HG03442 (cell line): ENCODE data around the gene AP1S2.
A peak's percentile ranks its signal among the peaks of the same experiment; 100 is the strongest.
"Not testable (repeated sequence)": the region's sequence is repeated elsewhere in the genome, so short reads cannot be mapped to it uniquely, and the experiment has no call there.

Source experiments
- ATAC-seq: cut with Tn5 transposase; IDR thresholded peaks from one replicate; pipeline ENCODE4 v1.9.1; 2021; ENCODE audit warnings: mild to moderate bottlenecking, moderate library complexity; ENCODE audit not compliant: unreplicated experiment

Gene AP1S2

GRCh38 chrX:15854712-15855567, at the start of gene AP1S2:
Gene AP1S2, minus strand, starts transcription at chrX:15854813. Its CDS starts 2,289 bp downstream, at chrX:15852524.
- peak; percentile 92 for ATAC-seq

- peak; percentile 95 for ATAC-seq
Observed at GRCh38 chrX:15903186-15903681, 48.6 kb upstream of the AP1S2 start.

GRCh38 chrX:15895334-15895733, 40.7 kb upstream of the AP1S2 start:
- ATAC-seq = no peak

- ATAC-seq = no peak
Observed at GRCh38 chrX:15894724-15895123, 40.1 kb upstream of the AP1S2 start.

GRCh38 chrX:15890463-15890862, 35.9 kb upstream of the AP1S2 start:
- no peak for ATAC-seq

GRCh38 chrX:15888062-15888461, 33.4 kb upstream of the AP1S2 start:
- ATAC-seq = no peak

- ATAC-seq = no peak
Observed at GRCh38 chrX:15883540-15883863, 28.9 kb upstream of the AP1S2 start.

- peak; percentile 76 for ATAC-seq
Observed at GRCh38 chrX:15882704-15883539, 28.3 kb upstream of the AP1S2 start.

GRCh38 chrX:15881381-15881897, 26.8 kb upstream of the AP1S2 start:
- ATAC-seq = no peak

- not testable (repeated sequence) for ATAC-seq
Observed at GRCh38 chrX:15877914-15878313, 23.3 kb upstream of the AP1S2 start.

- no peak for ATAC-seq
Observed at GRCh38 chrX:15877380-15877779, 22.8 kb upstream of the AP1S2 start.

- no peak for ATAC-seq
Observed at GRCh38 chrX:15874672-15875071, 20.1 kb upstream of the AP1S2 start.

- no peak for ATAC-seq
Observed at GRCh38 chrX:15873566-15873965, 19.0 kb upstream of the AP1S2 start.

- no peak for ATAC-seq
Observed at GRCh38 chrX:15870310-15870709, 15.7 kb upstream of the AP1S2 start.

GRCh38 chrX:15869695-15870094, 15.1 kb upstream of the AP1S2 start:
- ATAC-seq = no peak

GRCh38 chrX:15866147-15866546, 11.5 kb upstream of the AP1S2 start:
- ATAC-seq = no peak

- no peak for ATAC-seq
Observed at GRCh38 chrX:15864629-15865028, 10.0 kb upstream of the AP1S2 start.

- ATAC-seq = no peak
Observed at GRCh38 chrX:15864023-15864422, 9.4 kb upstream of the AP1S2 start.

- ATAC-seq = no peak
Observed at GRCh38 chrX:15860921-15861320, 6.3 kb upstream of the AP1S2 start.

GRCh38 chrX:15858051-15858450, 3.4 kb upstream of the AP1S2 start:
- no peak for ATAC-seq

GRCh38 chrX:15856636-15857035, 2.0 kb upstream of the AP1S2 start:
- ATAC-seq = no peak

- no peak for ATAC-seq
Observed at GRCh38 chrX:15856222-15856587, 1.6 kb upstream of the AP1S2 start.
